Activated naive CD4-positive, alpha-beta T cell treated with anti-CD3 and anti-CD28 coated beads, Interleukin-2, amount 50 U/mL, for 24 hours (primary cell): ENCODE results near the gene EZH1.
A peak's percentile ranks its signal among the peaks of the same experiment; 100 is the strongest.

Experiments
- H3K27ac Mint-ChIP-seq: one replicate; pipeline ENCODE4 v1.8.0; 2021; ENCODE audit warnings: mild to moderate bottlenecking, mixed read lengths
- H3K27me3 Mint-ChIP-seq: one replicate; pipeline ENCODE4 v1.8.0; 2021; ENCODE audit warnings: mixed read lengths
- H3K36me3 Mint-ChIP-seq: one replicate; pipeline ENCODE4 v1.8.0; 2021; ENCODE audit warnings: mixed read lengths
- H3K4me1 Mint-ChIP-seq: one replicate; pipeline ENCODE4 v1.8.0; 2021; ENCODE audit warnings: mixed read lengths
- H3K4me3 Mint-ChIP-seq: one replicate; pipeline ENCODE4 v1.8.0; 2021; ENCODE audit warnings: mild to moderate bottlenecking, mixed read lengths
- H3K9me3 Mint-ChIP-seq: one replicate; pipeline ENCODE4 v1.8.0; 2021; ENCODE audit warnings: mixed read lengths

EZH1 gene

GRCh38 chr17:42702446-42702845, 42.4 kb downstream of the EZH1 start:
- H3K9me3 Mint-ChIP-seq, result no peaks in the 10 kb centered on the region
- no peaks in the 10 kb centered on the region for H3K27me3 Mint-ChIP-seq
- H3K4me3 Mint-ChIP-seq, result no peak overlapping the region
- peaks cover 24% of the 10 kb centered on the region for H3K36me3 Mint-ChIP-seq
- H3K4me1 Mint-ChIP-seq, result peaks cover 21% of the 10 kb centered on the region
- H3K27ac Mint-ChIP-seq, result no peak overlapping the region

- Mint-ChIP-seq H3K27ac (no peak overlapping the region), H3K27me3 (no peaks in the 10 kb centered on the region), H3K36me3 (peaks cover 21% of the 10 kb centered on the region), H3K4me1 (peaks cover 4% of the 10 kb centered on the region), H3K4me3 (no peak overlapping the region), H3K9me3 (no peaks in the 10 kb centered on the region)
Observed at GRCh38 chr17:42700586-42701289, 44.1 kb downstream of the EZH1 start.

- Mint-ChIP-seq H3K27ac (no peak overlapping the region), H3K9me3 (no peaks in the 10 kb centered on the region), H3K4me1 (no peaks in the 10 kb centered on the region), H3K36me3 (peaks cover 14% of the 10 kb centered on the region), H3K4me3 (no peak overlapping the region), H3K27me3 (no peaks in the 10 kb centered on the region)
Observed at GRCh38 chr17:42699415-42699740, 45.5 kb downstream of the EZH1 start.

- Mint-ChIP-seq H3K27me3 (no peaks in the 10 kb centered on the region), H3K4me1 (no peaks in the 10 kb centered on the region), H3K9me3 (no peaks in the 10 kb centered on the region), H3K27ac (peak overlapping the region; percentile 41), H3K4me3 (no peak overlapping the region), H3K36me3 (peaks cover 12% of the 10 kb centered on the region)
Observed at GRCh38 chr17:42698736-42699414, 46.0 kb downstream of the EZH1 start.

- Mint-ChIP-seq H3K27ac (no peak overlapping the region), H3K4me1 (no peaks in the 10 kb centered on the region), H3K27me3 (no peaks in the 10 kb centered on the region), H3K36me3 (peaks cover 2% of the 10 kb centered on the region), H3K9me3 (no peaks in the 10 kb centered on the region), H3K4me3 (no peak overlapping the region)
Observed at GRCh38 chr17:42697108-42697811, 47.6 kb downstream of the EZH1 start.

DNA sequence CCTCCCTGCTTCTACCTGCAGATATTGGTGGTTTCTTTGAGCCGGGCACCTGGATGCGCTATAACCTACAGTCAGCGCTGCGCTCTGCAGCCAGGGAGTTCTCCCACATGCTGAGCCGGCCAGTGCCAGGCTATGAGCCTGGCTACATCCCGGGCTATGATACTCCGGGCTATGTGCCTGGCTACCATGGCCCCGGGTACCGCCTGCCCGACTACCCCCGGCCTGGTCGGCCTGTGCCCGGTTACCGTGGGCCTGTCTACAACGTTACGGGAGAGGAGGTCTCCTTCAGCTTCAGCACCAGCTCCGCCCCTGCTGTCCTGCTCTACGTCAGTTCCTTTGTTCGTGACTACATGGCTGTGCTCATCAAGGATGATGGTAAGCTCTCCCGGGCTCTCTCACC, 49.3 kb downstream of the EZH1 start:
- H3K27me3 Mint-ChIP-seq, result no peaks in the 10 kb centered on the region
- peaks cover 2% of the 10 kb centered on the region for H3K36me3 Mint-ChIP-seq
- no peaks in the 10 kb centered on the region for H3K9me3 Mint-ChIP-seq
- no peak overlapping the region for H3K4me3 Mint-ChIP-seq
- H3K27ac Mint-ChIP-seq, result no peak overlapping the region
- H3K4me1 Mint-ChIP-seq, result no peaks in the 10 kb centered on the region

DNA sequence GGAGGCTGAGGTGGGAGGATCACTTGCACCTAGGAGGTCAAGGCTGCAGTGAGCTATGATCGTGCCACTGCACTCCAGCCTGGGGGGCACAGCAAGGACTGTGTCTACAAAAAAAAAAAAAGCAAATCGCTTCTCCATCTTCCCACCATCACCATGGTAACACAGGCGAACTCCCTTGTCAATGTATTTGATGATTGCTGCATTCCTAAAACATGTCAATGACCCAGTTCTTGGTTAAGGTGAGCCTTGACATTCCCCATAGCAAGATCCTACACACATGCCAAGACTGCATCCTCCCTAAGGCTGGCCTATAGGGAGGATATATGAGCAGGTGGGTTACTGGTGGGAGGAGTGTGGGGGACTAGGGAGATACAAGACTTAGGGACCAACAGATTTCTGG, 50.3 kb downstream of the EZH1 start:
- H3K36me3 Mint-ChIP-seq, result peaks cover 2% of the 10 kb centered on the region
- no peak overlapping the region for H3K27ac Mint-ChIP-seq
- no peak overlapping the region for H3K4me3 Mint-ChIP-seq
- no peaks in the 10 kb centered on the region for H3K9me3 Mint-ChIP-seq
- no peaks in the 10 kb centered on the region for H3K27me3 Mint-ChIP-seq
- H3K4me1 Mint-ChIP-seq, result no peaks in the 10 kb centered on the region

DNA sequence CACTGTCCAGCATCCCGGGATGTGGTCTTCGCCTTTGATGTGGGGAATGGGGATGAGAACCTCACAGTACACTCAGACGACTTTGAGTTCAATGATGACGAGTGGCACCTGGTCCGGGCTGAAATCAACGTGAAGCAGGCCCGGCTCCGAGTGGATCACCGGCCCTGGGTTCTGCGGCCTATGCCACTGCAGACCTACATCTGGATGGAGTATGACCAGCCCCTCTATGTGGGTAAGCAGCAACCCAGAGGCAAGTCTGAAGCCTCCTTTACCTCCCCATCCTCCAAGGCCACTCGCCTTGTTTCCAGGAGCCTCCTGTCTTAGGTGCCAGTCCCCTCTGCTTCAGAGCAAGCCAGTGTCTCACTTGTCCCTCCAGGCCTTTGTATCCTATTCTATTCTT, 52.4 kb downstream of the EZH1 start:
- Mint-ChIP-seq H3K9me3 (no peaks in the 10 kb centered on the region), H3K4me3 (no peak overlapping the region), H3K27ac (no peak overlapping the region), H3K4me1 (no peaks in the 10 kb centered on the region), H3K36me3 (no peaks in the 10 kb centered on the region), H3K27me3 (no peaks in the 10 kb centered on the region)

DNA sequence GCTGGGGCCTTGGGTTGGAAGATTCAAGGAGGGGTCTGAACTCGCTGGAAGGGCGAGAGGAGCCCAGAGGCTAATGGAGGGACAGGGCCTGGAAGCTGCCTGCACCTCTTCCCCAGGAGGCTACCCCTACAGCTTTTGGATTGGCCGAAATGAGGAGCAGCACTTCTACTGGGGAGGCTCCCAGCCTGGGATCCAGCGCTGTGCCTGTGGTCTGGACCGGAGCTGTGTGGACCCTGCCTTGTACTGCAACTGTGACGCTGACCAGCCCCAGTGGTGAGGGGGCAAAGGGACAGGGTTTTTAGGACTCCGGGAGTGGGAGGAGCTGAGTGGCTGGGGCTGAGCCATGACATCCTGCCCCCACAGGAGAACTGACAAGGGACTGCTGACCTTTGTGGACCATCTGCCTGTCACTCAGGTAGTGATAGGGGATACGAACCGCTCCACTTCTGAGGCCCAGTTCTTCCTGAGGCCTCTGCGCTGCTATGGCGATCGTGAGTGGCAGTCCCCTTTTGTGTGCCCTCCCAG, 53.8 kb downstream of the EZH1 start:
- no peaks in the 10 kb centered on the region for H3K36me3 Mint-ChIP-seq
- no peaks in the 10 kb centered on the region for H3K27me3 Mint-ChIP-seq
- no peaks in the 10 kb centered on the region for H3K9me3 Mint-ChIP-seq
- H3K4me3 Mint-ChIP-seq, result no peak overlapping the region
- H3K4me1 Mint-ChIP-seq, result no peaks in the 10 kb centered on the region
- H3K27ac Mint-ChIP-seq, result no peak overlapping the region

- no peaks in the 10 kb centered on the region for H3K27me3 Mint-ChIP-seq
- no peaks in the 10 kb centered on the region for H3K4me1 Mint-ChIP-seq
- H3K4me3 Mint-ChIP-seq, result no peak overlapping the region
- H3K9me3 Mint-ChIP-seq, result no peaks in the 10 kb centered on the region
- H3K36me3 Mint-ChIP-seq, result no peaks in the 10 kb centered on the region
- no peak overlapping the region for H3K27ac Mint-ChIP-seq
Observed at GRCh38 chr17:42690596-42690995, 54.2 kb downstream of the EZH1 start.

- Mint-ChIP-seq H3K27ac (no peak overlapping the region), H3K4me1 (peaks cover 11% of the 10 kb centered on the region), H3K36me3 (no peaks in the 10 kb centered on the region), H3K9me3 (no peaks in the 10 kb centered on the region), H3K4me3 (no peak overlapping the region), H3K27me3 (peaks cover 6% of the 10 kb centered on the region)
Observed at GRCh38 chr17:42687707-42688320, 57.0 kb downstream of the EZH1 start.

DNA sequence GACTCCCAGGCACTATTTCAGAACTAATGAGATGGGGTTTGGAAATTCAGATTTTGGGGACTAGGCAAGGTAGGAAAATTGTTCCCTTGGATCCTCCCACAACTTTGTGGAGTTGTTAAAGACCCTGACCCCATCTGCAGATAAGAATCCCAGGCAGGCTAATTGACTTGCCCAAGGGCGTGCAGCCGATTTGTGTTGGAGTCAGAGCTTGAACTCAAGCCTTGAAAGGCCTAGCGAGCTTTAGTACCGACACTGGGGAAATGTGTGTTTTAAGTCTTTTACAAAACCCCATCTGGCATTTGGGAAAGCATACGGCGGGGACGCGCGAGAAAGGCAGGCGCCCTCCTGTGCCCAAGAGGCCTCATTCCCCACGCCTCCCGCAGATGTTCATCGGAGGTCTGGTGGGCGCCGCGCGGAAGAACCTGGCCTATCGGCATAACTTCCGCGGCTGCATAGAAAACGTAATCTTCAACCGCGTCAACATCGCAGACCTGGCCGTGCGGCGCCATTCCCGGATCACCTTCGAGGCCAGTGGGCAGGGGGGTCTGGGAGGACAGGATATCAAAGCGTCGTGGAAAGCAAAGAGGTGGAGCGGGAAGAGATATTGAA, 58.2 kb downstream of the EZH1 start:
- no peaks in the 10 kb centered on the region for H3K9me3 Mint-ChIP-seq
- no peak overlapping the region for H3K4me3 Mint-ChIP-seq
- peaks cover 15% of the 10 kb centered on the region for H3K27me3 Mint-ChIP-seq
- no peaks in the 10 kb centered on the region for H3K36me3 Mint-ChIP-seq
- no peak overlapping the region for H3K27ac Mint-ChIP-seq
- H3K4me1 Mint-ChIP-seq, result peaks cover 22% of the 10 kb centered on the region

DNA sequence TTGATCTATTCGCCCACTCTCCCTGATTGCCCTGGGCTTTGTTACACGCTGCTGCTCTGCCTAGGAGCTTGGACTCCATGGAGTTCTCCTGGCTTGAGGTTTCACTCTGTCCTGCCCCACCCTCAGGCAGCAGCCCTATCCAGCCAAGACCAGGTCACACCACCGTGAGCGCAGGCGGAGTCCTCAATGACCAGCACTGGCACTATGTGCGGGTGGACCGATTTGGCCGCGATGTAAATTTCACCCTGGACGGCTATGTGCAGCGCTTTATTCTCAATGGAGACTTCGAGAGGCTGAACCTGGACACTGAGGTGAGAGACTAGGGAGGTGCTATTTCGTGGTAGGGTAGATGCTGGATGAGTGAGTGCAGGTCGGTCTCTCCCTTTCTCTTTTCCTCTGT, 59.0 kb downstream of the EZH1 start:
- Mint-ChIP-seq H3K27ac (no peak overlapping the region), H3K9me3 (no peaks in the 10 kb centered on the region), H3K4me3 (no peak overlapping the region), H3K4me1 (peaks cover 28% of the 10 kb centered on the region), H3K36me3 (no peaks in the 10 kb centered on the region), H3K27me3 (peaks cover 19% of the 10 kb centered on the region)

- Mint-ChIP-seq H3K27ac (no peak overlapping the region), H3K27me3 (peaks cover 22% of the 10 kb centered on the region), H3K4me3 (no peak overlapping the region)
Observed at GRCh38 chr17:42684929-42685556, 59.8 kb downstream of the EZH1 start.

DNA sequence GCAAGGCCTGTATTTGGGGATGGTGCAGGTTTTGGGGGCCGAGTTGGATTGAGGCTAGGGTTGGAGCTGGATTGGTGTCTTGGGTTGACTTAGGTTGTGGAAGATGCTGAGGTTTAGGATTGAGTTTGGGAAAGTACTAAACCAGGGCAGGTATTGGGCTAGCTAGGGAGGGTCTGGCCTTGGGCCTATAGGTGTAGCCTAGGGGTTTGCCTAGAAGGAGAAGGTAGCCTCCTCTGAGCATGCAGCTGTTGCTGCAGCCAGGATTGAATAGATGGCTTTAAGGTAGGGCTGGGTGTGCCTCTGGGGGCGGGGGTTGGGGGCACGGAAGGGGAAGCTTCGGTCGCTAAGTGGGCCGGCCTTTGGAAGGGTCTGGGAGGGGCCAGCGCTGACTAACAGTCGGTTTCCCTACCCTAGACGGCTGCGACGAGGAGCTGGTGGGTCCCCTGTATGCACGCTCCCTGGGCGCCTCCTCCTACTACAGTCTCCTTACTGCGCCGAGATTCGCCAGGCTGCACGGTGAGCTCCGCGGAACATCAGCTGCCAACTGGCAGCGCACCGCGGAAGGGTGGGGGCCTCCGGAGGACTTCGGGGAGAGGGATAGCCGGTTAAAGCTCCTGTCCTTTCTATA, 61.3 kb downstream of the EZH1 start:
- Mint-ChIP-seq H3K27ac (no peak overlapping the region), H3K36me3 (no peaks in the 10 kb centered on the region), H3K4me1 (peaks cover 44% of the 10 kb centered on the region), H3K27me3 (peaks cover 22% of the 10 kb centered on the region), H3K4me3 (peak overlapping the region; percentile 20), H3K9me3 (no peaks in the 10 kb centered on the region)

More at GRCh38 chr17:42684929-42685556, 59.8 kb downstream of the EZH1 start:
- no peaks in the 10 kb centered on the region for H3K9me3 Mint-ChIP-seq
- H3K4me1 Mint-ChIP-seq, result peaks cover 32% of the 10 kb centered on the region
- no peaks in the 10 kb centered on the region for H3K36me3 Mint-ChIP-seq
